ENCODE measurements around the gene ZNF234. TPM values are rescaled to one million over a fixed set of nuclear protein-coding genes. Genes with fewer than 3 reads are reported as not detected.
"Not testable (repeated sequence)": the region's sequence is repeated elsewhere in the genome, so short reads cannot be mapped to it uniquely, and the experiment has no call there.

The ZNF234 gene
- total RNA-seq (2014; rRNA removed; shearing (Covaris generic)) = 6.7 and 7.0 TPM in 2 replicates

DNA sequence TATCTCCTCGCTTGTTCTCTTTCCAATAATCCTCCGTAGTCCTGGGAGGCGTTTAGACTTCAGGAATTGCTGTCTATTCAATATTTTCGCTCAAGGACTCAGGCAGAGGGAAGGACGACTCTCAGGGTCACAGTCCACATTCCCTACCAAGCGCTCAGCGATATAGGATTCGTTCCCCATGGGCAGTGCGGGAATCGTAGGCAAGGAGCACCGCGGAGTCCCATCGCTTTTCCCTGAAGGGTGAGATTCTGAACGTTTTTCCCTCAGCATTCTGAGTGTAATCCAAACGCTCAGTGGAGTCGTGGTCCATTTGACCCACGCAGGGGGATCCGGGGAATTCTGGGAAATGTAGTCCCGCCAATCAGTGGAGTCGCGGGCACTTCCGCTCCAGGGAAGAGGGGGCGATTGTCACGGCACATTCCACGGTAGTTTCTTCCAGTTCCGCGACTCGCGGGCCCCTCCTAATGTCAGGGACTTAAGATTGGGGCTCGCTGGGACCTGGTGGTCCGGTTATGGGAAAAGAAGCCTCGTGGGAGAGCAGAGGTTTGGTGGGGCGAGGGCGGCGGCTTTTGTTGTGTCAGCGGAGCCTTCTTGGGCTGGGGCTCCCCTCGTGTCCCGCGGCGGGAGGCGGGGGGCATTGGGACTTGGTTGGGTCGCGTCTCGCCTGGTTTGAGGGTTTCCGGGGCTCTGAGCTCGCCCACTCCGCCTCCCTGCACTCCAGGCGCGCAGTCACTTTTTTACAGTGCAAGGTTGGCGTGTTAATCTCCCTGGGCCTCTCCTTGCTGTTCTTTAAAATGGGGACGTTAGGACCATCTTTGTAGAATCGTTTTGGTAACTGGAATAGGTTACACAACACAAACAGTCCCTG lies at the start of gene ZNF234:
ZNF234 (plus strand) TSS at position 364 of the 868 bp plus-strand sequence. CDS start 3,079 bp downstream, outside the sequence.
- peak; percentile 93 for DNase-seq (ENCODE audit: low read depth)

DNA sequence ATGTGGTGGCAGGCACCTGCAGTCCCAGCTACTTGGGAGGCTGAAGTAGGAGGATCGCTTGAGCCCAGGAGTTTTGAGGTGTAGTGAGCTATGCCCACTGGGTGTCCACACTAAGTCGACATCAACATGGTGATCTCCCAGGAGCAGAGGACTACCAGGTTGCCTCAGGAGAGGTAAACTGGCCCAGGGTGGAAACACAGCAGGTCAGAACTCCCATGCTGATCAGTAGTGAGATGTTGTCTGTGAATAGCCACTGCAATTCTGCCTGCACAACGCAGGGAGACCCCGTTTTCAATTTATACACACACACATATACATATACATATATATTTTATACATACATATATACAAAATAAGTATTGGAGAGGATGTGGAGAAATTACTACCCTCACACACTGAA lies 49.2 kb upstream of the ZNF234 start:
- DNase-seq (ENCODE audit: low read depth) = no peak

DNA sequence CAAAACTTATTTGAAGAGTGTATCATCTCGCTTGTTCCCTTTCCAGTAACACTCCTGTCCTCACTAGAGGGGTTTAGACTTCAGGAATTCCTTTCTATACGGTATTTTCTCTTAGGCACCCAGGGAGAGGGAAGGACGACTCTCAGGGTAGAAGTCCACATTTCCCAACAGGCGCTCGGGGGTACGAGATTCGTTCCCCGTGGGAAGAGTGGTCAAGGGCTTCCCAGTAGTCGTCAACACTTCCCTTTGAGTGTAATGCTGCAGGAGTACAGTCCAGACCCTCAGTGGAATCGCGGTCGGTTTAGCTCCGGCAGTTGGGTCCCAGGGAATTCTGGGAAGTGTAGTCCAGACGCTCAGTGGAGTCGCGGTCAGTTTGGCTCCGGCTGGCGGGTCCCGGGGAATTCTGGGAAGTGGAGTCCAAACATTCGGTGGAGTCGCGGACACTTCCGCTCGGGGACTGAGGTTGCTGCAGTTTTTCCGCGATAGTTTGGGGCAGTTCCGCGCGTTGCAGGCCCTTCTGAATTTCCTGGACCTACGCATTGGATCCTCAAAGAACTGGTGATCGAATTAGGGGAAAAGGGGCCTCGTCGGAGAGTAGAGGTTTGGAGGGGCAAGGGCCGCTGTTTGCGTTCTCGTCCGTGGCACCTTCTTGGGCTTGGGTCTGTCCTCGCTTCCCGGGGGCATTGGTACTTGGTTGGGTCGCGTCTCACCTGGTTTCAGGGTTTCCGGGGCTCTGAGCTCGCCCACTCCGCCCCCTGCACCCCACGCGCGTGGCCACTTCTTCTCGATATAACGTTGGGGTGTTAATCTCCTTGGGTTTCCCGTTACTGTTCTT lies 47.2 kb upstream of the ZNF234 start, which contains the start of gene ZNF224:
ZNF224 (plus strand) TSS at position 431 of the 835 bp plus-strand sequence. CDS start 3,513 bp downstream, outside the sequence.
- peak; percentile 95 for DNase-seq (ENCODE audit: low read depth)

DNA sequence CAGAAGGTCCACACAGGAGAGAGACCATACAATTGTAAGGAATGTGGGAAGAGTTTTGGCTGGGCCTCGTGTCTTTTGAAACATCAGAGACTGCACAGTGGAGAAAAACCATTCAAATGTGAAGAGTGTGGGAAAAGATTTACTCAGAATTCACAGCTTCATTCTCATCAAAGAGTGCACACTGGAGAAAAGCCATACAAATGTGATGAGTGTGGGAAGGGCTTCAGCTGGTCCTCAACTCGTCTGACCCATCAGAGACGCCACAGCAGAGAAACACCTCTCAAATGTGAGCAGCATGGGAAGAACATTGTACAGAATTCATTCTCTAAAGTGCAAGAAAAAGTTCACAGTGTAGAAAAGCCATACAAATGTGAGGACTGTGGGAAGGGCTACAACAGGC lies 33.6 kb upstream of the ZNF234 start:
- DNase-seq (ENCODE audit: low read depth) = no peak

DNA sequence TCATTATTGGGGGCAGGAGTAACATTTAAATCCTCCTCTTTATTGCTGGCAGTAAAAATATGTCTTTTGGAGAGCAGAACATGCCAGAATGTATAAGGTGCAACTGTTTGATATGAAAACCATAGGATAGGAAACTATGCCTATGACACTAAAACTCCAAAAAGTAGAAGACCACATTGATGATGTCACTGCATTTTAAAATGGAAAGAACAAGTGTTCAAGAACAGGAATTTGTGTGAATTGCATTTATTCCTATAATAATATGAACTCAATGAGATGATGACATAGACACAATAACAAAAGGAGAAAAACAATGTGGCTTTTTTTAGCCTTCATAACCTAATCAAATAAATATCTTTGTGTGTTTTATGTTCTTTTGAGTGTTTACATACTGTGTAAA lies 31.9 kb upstream of the ZNF234 start:
- DNase-seq (ENCODE audit: low read depth) = no peak

DNA sequence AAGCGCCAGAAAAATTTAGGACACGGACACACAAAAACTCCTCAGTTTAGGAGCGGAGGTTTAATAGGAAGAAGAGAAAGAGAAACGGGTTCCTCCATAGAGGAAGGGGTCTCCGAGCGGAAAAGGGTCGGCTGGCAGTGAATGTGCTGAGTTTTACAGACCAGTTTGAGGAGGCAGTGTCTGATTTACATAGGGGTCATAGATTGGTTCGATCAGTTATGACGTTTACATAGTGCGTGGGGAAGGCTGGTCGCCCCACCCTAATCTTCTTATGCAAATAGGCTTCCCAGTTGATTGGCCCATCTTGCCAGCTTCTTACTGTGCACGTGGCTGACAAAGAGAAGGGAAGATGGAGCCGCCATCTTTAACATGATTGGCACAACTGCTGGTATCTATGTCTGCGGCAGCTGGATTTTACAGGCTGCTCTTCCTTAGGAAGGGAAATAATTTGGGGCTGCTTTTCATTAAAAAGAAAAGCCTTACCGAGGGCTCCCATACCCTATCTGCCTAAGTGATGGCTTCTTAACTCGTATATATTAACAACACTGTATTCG lies 29.4 kb upstream of the ZNF234 start:
- peak; percentile 75 for DNase-seq (ENCODE audit: low read depth)

DNA sequence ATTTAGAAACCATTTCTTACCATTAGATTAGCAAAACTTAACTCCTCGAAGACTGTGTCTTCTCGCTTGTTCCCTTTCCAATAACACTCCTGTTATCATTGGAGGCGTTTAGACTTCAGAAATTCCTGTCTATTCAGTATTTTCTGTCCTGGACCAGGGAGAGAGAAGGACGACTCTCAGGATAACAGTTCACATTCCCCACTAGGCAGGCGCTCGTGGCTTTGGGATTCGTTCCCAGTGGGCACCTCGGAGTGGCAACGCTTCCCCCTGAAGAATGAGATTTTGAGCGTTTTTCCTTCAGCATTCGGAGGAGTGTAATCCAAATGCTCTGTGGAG lies 28.6 kb upstream of the ZNF234 start:
- DNase-seq (ENCODE audit: low read depth) = no peak

DNA sequence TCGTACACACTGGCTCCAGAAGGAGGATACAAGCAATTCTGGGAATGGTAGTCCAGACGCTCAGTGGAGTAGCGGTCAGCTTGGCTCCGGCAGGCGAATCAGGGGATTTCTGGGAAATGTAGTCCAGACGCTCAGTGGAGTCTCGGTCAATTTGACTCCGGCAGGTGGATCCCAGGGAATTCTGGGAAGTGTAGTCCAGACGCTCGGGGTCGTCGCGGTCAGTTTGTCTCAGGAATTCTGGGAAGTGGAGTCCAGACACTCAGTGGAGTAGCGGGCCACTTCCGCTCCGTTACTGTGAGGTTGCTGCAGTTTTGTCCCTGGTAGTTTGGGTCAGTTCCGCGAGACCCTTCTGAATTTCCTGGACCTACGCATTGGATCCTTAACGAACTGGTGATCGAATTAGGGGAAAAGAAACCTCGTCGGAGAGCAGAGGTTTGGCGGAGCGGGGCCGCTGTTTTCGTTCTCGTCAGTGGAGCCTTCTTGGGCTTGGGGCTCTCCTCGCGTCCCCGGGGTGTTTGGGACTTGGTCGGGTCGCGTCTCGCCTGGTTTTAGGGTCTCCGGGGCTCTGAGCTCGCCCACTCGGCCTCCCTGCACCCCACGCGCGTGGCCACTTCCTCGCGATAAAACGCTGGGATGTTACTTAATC lies 28.1 kb upstream of the ZNF234 start, which contains the start of gene ZNF225:
ZNF225 (plus strand) TSS at position 262 of the 646 bp plus-strand sequence. CDS start 2,429 bp downstream, outside the sequence.
- peak; percentile 99 for DNase-seq (ENCODE audit: low read depth)

DNA sequence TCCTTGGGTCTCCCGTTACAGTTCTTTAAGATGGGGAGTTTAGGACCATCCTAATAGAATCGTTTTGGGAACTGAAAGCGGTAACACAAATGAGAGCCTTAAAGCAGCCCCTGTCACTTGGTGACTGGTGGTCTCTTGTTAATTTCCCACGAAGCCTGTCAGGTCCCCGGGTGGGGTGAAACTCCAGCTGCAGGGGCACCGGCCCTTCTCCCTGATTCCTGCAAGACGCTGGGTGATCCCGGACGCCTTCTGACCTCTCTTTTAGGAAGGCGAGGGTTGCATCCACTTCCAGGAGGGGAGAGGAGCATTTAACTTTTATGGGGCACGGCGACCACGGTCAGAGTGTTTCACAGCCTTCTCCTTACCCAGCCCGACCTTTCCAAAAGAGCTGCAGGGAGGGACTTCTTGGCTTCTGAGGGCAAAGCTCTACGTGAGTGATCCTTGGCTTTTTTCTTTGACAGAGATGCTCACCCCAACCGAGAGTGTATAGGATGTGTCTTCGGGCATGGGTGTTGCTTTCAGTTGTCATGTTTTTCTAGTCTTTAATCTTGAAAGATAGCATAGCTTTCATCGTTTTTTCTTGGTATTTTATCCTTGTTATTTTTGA lies 27.5 kb upstream of the ZNF234 start:
- no peak for DNase-seq (ENCODE audit: low read depth)

DNA sequence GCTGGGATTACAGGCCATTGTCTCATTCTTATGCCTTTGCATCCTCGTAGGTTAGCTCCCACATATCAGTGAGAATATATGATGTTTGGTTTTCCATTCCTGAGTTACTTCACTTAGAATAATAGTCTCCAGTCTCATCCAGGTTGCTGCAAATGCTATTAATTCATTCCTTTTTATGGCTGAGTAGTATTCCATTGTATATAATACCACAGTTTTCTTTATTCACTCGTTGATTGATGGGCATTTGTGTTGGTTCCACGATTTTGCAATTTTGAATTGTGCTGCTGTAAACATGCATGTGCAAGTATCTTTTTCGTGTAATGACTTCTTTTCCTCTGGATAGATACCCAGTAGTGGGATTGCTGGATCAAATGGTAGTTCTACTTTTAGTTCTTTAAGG lies 20.2 kb upstream of the ZNF234 start:
- DNase-seq (ENCODE audit: low read depth) = not testable (repeated sequence)

DNA sequence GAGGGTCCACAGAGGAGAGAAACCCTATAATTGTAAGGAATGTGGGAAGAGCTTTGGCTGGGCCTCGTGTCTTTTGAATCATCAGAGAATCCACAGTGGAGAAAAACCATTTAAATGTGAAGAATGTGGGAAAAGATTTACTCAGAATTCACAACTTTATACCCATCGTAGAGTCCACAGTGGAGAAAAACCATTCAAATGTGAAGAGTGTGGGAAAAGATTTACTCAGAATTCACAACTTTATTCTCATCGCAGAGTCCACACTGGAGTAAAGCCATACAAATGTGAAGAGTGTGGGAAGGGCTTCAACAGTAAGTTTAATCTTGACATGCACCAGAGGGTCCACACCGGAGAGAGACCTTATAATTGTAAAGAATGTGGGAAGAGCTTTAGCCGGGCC lies 9.4 kb upstream of the ZNF234 start:
- DNase-seq (ENCODE audit: low read depth) = no peak

DNA sequence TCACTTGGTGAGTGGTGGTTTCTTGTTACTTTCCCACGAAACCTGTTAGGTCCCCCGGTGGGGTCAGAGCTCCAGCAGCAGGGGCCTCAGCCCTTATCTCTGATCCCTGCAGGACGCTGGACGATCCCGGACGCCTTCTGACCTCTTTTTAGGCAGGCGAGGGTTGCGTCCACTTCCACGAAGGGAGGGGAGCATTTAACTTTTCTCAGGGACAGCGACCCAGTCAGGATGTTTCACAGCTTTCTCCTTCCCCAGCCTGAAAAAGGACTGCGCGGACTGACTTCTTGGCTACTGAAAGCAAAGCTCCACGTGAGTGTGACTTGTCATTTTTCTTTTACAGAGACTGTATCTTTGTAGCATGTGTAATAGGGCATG lies 692 bp downstream of the ZNF234 start:
- DNase-seq (ENCODE audit: low read depth) = peak; percentile 49

DNA sequence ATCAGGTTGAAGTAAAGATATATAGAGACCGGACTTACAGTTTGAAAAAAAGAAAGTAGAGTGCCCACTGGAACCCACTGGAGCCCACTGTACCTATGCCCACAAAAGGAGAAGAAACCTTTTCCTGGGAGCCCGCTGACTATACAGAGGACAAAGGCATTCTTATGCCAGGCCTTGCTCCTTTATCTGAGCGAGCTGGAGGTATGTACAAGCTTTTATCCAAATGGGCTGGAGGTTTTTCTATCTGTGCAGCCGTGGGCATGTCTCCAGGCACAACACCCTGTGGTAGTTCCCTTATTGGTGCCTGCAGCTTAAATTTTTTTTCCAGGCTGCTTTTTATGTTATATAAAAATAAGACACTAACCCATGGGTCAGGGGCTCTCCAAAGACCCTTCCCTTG lies 8.4 kb downstream of the ZNF234 start:
- DNase-seq (ENCODE audit: low read depth) = no peak

DNA sequence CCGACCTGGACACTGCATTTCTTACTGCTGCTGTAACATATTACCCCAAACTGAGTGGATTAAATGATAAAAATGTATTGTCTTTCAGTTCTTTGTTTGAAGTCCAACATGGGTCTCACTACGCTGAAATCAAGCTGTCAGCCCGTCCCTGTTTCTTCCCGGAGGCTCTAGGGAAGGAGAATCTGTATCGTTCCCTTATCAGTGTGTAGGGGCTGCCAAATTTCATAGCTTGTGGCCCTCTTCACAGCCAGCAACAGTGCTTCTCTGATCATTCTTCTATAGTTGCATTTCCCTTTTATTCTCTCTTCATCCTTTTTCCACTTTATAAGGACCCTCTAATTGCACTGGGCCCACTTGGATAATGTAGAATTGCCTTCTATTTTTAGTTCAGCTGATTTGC lies 10.1 kb downstream of the ZNF234 start:
- no peak for DNase-seq (ENCODE audit: low read depth)

DNA sequence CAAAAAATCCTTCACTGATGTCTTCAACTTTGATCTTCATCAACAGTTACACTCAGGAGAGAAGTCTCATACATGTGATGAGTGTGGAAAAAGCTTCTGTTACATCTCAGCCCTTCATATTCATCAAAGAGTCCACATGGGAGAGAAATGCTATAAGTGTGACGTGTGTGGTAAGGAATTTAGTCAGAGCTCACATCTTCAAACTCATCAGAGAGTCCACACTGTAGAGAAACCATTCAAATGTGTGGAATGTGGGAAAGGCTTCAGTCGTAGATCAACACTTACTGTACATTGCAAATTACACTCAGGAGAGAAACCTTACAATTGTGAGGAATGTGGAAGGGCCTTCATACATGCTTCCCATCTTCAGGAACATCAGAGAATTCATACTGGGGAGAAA lies 15.1 kb downstream of the ZNF234 start:
- DNase-seq (ENCODE audit: low read depth) = no peak

DNA sequence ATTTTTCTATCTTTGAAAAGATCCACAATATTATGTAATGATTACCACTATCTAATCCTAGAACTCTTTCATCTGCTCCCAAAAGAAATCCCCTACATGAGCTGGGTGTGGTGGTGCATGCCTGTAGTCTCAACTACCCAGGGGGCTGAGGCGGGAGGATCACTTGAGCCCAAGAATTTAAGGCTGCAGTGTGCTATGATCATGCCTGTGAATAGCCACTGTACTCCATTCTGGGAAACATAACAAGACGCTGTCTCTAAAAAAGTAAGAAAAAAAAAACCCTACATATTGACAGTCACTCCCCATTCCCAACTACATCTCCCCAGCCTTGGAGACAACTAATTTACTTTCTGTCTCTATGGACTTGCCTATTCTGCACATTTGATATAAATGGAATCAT lies 22.4 kb downstream of the ZNF234 start:
- DNase-seq (ENCODE audit: low read depth) = no peak

DNA sequence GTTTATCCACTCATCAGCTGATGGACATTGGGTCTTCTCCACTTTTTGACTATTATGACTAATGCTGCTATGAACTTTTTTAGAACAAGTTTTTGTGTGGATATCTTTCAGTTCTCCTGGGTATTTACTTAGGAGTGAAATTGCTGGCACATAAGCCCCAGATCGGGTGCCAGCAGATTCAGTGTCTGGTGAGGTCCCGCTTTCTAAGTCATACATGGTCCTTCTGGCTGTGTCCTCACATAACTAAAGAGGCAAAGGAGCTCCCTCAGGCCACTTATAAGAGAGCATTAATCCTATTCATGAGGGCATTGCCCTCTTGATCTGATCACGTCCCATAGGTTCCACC lies 22.9 kb downstream of the ZNF234 start:
- DNase-seq (ENCODE audit: low read depth) = no peak

DNA sequence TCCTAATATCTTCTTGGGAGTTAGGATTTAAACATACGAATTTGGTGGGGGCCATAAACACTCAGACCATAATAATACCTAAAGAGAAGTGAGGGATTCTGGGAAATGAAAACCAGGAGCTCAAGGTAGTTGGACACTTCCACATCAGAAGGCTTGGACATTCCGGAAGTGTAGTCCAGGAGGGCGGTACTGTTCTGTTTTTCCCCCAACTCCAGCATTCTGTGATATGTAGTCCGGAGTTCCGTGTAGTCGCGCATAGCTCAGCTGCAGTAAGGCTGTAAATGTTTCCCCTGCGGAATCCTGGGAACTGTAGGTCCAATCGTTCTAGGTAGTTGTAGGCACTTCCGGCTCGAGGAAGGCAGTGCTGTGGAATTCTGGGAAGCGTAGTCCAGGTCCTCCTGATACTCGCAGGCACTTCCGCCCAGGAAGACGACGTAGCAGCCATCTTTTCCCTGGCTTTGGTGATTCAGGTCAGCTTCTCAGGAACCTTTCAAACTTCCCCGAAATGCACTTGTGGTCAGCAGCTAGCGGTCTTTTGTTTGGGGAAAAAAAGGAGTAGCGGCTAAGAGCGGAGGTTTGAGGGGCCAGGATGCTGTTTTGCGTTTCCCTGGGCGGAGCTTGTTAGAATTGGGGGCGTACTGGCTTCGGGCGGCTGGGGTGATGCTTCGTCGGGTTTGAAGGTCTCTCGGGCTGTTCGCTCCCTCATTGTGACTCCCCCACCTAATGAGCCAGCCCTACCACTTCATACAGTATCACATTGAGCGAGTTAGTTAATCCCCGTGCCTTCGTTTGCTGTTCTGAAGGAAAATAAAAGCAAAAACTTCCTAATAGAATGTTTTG lies 23.5 kb downstream of the ZNF234 start, which contains the start of gene ZNF226:
ZNF226 (plus strand) TSS at position 428 of the 840 bp plus-strand sequence. CDS start 4,981 bp downstream, outside the sequence.
- DNase-seq (ENCODE audit: low read depth) = peak; percentile 99

DNA sequence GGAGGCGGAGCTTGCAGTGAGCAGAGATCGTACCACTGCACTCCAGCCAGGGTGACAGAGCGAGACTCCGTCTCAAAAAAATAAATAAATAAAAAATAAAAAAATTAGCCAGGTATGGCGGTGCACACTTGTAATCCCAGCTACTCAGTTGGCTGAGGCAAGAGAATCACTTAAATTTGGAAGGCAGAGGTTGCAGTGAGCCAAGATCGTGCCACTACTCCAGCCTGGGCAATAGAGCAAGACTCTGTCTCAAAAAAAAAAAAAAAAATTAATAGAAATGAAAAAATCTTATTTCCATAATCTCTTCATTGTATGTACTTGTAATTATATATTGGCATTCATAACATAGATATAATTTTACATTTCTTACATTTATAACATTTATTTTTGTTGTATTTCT lies 29.3 kb downstream of the ZNF234 start:
- not testable (repeated sequence) for DNase-seq (ENCODE audit: low read depth)

DNA sequence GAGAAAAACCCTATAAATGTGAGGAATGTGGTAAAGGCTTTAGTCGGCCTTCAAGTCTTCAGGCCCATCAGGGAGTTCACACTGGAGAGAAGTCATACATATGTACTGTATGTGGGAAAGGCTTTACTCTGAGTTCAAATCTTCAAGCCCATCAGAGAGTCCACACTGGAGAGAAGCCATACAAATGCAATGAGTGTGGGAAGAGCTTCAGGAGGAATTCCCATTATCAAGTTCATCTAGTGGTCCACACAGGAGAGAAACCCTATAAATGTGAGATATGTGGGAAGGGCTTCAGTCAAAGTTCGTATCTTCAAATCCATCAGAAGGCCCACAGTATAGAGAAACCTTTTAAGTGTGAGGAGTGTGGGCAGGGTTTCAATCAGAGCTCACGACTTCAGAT lies 35.2 kb downstream of the ZNF234 start:
- no peak for DNase-seq (ENCODE audit: low read depth)

Data from RPMI7951 (cell line).